Smooth muscle cell (in vitro differentiated cells): ENCODE measurements around the gene EYS. TPM values are rescaled to one million over a fixed set of nuclear protein-coding genes. Genes with fewer than 3 reads are reported as not detected.

ENCODE experiments used
- DNase-seq: peaks from one replicate; lab custom pipeline; 2025; ENCODE audit not compliant: unreplicated experiment; lab: John Stamatoyannopoulos, UW
- H2AFZ ChIP-seq: fragments of 200-600 bp; sonication (generic); 2 replicates; pipeline ENCODE4 v1.6.0; 2016; ENCODE audit warnings: antibody characterized with exemption, low read depth, mild to moderate bottlenecking
- H3F3A ChIP-seq: fragments of 200-600 bp; sonication (generic); 2 replicates; pipeline ENCODE4 v1.6.0; 2017; ENCODE audit warnings: antibody characterized with exemption, low read depth
- H3K27ac ChIP-seq: fragments of 200-600 bp; sonication (generic); 2 replicates; pipeline ENCODE4 v1.5.1; 2016; ENCODE audit warnings: low read depth, mild to moderate bottlenecking
- H3K27me3 ChIP-seq: fragments of 200-600 bp; sonication (generic); 2 replicates; pipeline ENCODE4 v1.6.1; 2016; ENCODE audit warnings: low read depth, mild to moderate bottlenecking
- H3K36me3 ChIP-seq: fragments of 200-600 bp; sonication (generic); 2 replicates; pipeline ENCODE4 v1.5.1; 2016; ENCODE audit warnings: low read depth
- H3K4me1 ChIP-seq: fragments of 200-600 bp; sonication (generic); 2 replicates; pipeline ENCODE4 v1.5.1; 2016; ENCODE audit warnings: low read depth
- H3K4me2 ChIP-seq: fragments of 200-600 bp; sonication (generic); 2 replicates; pipeline ENCODE4 v1.6.0; 2016; ENCODE audit warnings: mild to moderate bottlenecking
- H3K4me3 ChIP-seq: fragments of 200-600 bp; sonication (generic); 2 replicates; pipeline ENCODE4 v1.5.1; 2016; ENCODE audit warnings: mild to moderate bottlenecking
- H3K79me2 ChIP-seq: fragments of 200-600 bp; sonication (generic); 2 replicates; pipeline ENCODE4 v1.6.0; 2016; ENCODE audit warnings: low read depth, mild to moderate bottlenecking
- H3K9ac ChIP-seq: fragments of 200-600 bp; sonication (generic); 2 replicates; pipeline ENCODE4 v1.6.0; 2016; ENCODE audit warnings: low read depth
- H3K9me3 ChIP-seq: fragments of 200-600 bp; sonication (generic); replicated peaks from 2 replicates; pipeline ENCODE4 v1.5.1; 2016; ENCODE audit warnings: low read depth
- H4K20me1 ChIP-seq: fragments of 200-600 bp; sonication (generic); 2 replicates; pipeline ENCODE4 v1.6.0; 2016; ENCODE audit warnings: low read depth
- CTCF ChIP-seq: fragments of 200-600 bp; sonication (generic); IDR thresholded peaks from 2 replicates; pipeline ENCODE4 v1.5.1; 2017; ENCODE audit warnings: borderline replicate concordance, mild to moderate bottlenecking, antibody characterized with exemption; ENCODE audit not compliant: insufficient read depth, poor library complexity, severe bottlenecking
- WGBS: methylation state at CpG from one replicate; pipeline ENCODE4 v1.1.7; 2016; ENCODE audit warnings: low lambda C conversion rate; 5-methylcytosine and 5-hydroxymethylcytosine counted together
- polyA plus RNA-seq: library from polyadenylated mRNA; unstranded; fragments of >200 nt; fragmentation: Nextera tagmentation; extraction: Ambion mirVana; gene quantifications from 2 replicates; pipeline ENCODE4 v1.2.1, GENCODE V29; 2016
- total RNA-seq: library from RNA; depleted of rRNA; stranded (reverse); fragments of >200 nt; gene quantifications from 2 replicates; pipeline ENCODE4 v1.2.3, GENCODE V29; 2014

EYS gene
- total and polyA plus RNA-seq, 2 experiments from 2014 or later, result 0.07 to 0.18 TPM

GRCh38 chr6:64326939-64327338 is 1380.1 kb downstream of the EYS start:
- H3K9me3 ChIP-seq, result no peaks in the 10 kb centered on the region
- H3K79me2 ChIP-seq, result no peaks in the 10 kb centered on the region
- H3K36me3 ChIP-seq, result no peaks in the 10 kb centered on the region
- no peaks in the 10 kb centered on the region for H3K27me3 ChIP-seq
- H3K4me1 ChIP-seq, result no peaks in the 10 kb centered on the region
- no peak overlapping the region for H3K27ac ChIP-seq
- H3K4me2 ChIP-seq, result no peak overlapping the region
- no peak overlapping the region for H2AFZ ChIP-seq
- no peak for TF ChIP-seq CTCF
- H3F3A ChIP-seq, result no peaks in the 10 kb centered on the region
- no peak overlapping the region for H3K9ac ChIP-seq
- 94% methylated on average over 8 of the region's 8 CpGs for WGBS
- no peak overlapping the region for H3K4me3 ChIP-seq
- H4K20me1 ChIP-seq, result no peaks in the 10 kb centered on the region
- no peak for DNase-seq

GRCh38 chr6:64325093-64325492 is 1381.9 kb downstream of the EYS start:
- Histone ChIP-seq H3K9me3 (no peaks in the 10 kb centered on the region), H3K4me1 (no peaks in the 10 kb centered on the region), H3K4me2 (no peak overlapping the region), H3K27me3 (no peaks in the 10 kb centered on the region), H3K36me3 (no peaks in the 10 kb centered on the region), H3K27ac (no peak overlapping the region), H4K20me1 (no peaks in the 10 kb centered on the region), H3F3A (no peaks in the 10 kb centered on the region), H3K79me2 (no peaks in the 10 kb centered on the region), H3K9ac (no peak overlapping the region), H2AFZ (no peak overlapping the region), H3K4me3 (no peak overlapping the region)
- no peak for DNase-seq
- TF ChIP-seq CTCF, result no peak
- 37% methylated on average over 2 of the region's 2 CpGs for WGBS

GRCh38 chr6:64310214-64310613 is 1396.8 kb downstream of the EYS start:
- no peak overlapping the region for H3K9ac ChIP-seq
- H3F3A ChIP-seq, result no peaks in the 10 kb centered on the region
- no peak overlapping the region for H3K4me3 ChIP-seq
- H3K4me1 ChIP-seq, result no peaks in the 10 kb centered on the region
- no peak overlapping the region for H3K27ac ChIP-seq
- no peak for DNase-seq
- TF ChIP-seq CTCF, result no peak
- no peak overlapping the region for H2AFZ ChIP-seq
- H3K27me3 ChIP-seq, result no peaks in the 10 kb centered on the region
- no peaks in the 10 kb centered on the region for H3K79me2 ChIP-seq
- H3K4me2 ChIP-seq, result no peak overlapping the region
- H4K20me1 ChIP-seq, result no peaks in the 10 kb centered on the region
- no peaks in the 10 kb centered on the region for H3K9me3 ChIP-seq
- no peaks in the 10 kb centered on the region for H3K36me3 ChIP-seq

- no peak for DNase-seq
These were observed 1405.5 kb downstream of the EYS start for GRCh38 chr6:64301307-64302236.

More at GRCh38 chr6:64301307-64302236, 1405.5 kb downstream of the EYS start:
- Histone ChIP-seq H3K79me2 (no peaks in the 10 kb centered on the region), H3K9me3 (peaks cover 5% of the 10 kb centered on the region), H3K27me3 (no peaks in the 10 kb centered on the region), H3K27ac (no peak overlapping the region), H3K9ac (no peak overlapping the region), H3K4me2 (no peak overlapping the region), H4K20me1 (no peaks in the 10 kb centered on the region), H3K36me3 (no peaks in the 10 kb centered on the region), H2AFZ (no peak overlapping the region), H3F3A (no peaks in the 10 kb centered on the region), H3K4me3 (no peak overlapping the region), H3K4me1 (no peaks in the 10 kb centered on the region)
- no peak for TF ChIP-seq CTCF
- WGBS, result 78% methylated on average over 11 of the region's 11 CpGs
